ENCODE measurements around the gene OLIG2. TPM values are rescaled to one million over a fixed set of nuclear protein-coding genes. Genes with fewer than 3 reads are reported as not detected.

The OLIG2 gene
- total RNA-seq, 1 donor from 2014 or later = 0.72 TPM

- peaks cover 21% of the 10 kb centered on the region for H3K27me3 Mint-ChIP-seq
Measured at GRCh38 chr21:32994305-32994704, 31.4 kb upstream of the OLIG2 start.

GRCh38 chr21:33007747-33008146 lies 18.0 kb upstream of the OLIG2 start:
- no peaks in the 10 kb centered on the region for H3K36me3 Mint-ChIP-seq (ENCODE audit: insufficient read depth)
- peaks cover 14% of the 10 kb centered on the region for H3K27me3 Mint-ChIP-seq
- DNase-seq (ENCODE audit: low spot score, unreplicated experiment) = no peak
- peaks cover 2% of the 10 kb centered on the region for H3K9me3 Mint-ChIP-seq (ENCODE audit: low read depth)
- no peak overlapping the region for H3K27ac Mint-ChIP-seq
- H3K4me3 Mint-ChIP-seq (ENCODE audit: low read depth) = no peak overlapping the region
- no peaks in the 10 kb centered on the region for H3K4me1 Mint-ChIP-seq (ENCODE audit: low read depth)
- TF ChIP-seq CTCF (IDR thresholded peaks at IDR 0.05; ENCODE audit: unreplicated experiment) = no peak

More at GRCh38 chr21:32994305-32994704, 31.4 kb upstream of the OLIG2 start:
- H3K36me3 Mint-ChIP-seq (ENCODE audit: insufficient read depth) = no peaks in the 10 kb centered on the region
- peak; percentile 48 for TF ChIP-seq CTCF (IDR thresholded peaks at IDR 0.05; ENCODE audit: unreplicated experiment)
- H3K4me3 Mint-ChIP-seq (ENCODE audit: low read depth) = no peak overlapping the region
- no peak overlapping the region for H3K27ac Mint-ChIP-seq
- H3K9me3 Mint-ChIP-seq (ENCODE audit: low read depth) = peaks cover 5% of the 10 kb centered on the region
- peaks cover 10% of the 10 kb centered on the region for H3K4me1 Mint-ChIP-seq (ENCODE audit: low read depth)
- DNase-seq (ENCODE audit: low spot score, unreplicated experiment) = no peak

GRCh38 chr21:33008333-33009051 lies 17.2 kb upstream of the OLIG2 start:
- H3K4me3 Mint-ChIP-seq (ENCODE audit: low read depth) = no peak overlapping the region
- no peaks in the 10 kb centered on the region for H3K36me3 Mint-ChIP-seq (ENCODE audit: insufficient read depth)
- H3K27me3 Mint-ChIP-seq = peaks cover 19% of the 10 kb centered on the region
- no peak overlapping the region for H3K27ac Mint-ChIP-seq
- no peaks in the 10 kb centered on the region for H3K4me1 Mint-ChIP-seq (ENCODE audit: low read depth)
- no peak for TF ChIP-seq CTCF (IDR thresholded peaks at IDR 0.05; ENCODE audit: unreplicated experiment)
- no peak for DNase-seq (ENCODE audit: low spot score, unreplicated experiment)
- peaks cover 2% of the 10 kb centered on the region for H3K9me3 Mint-ChIP-seq (ENCODE audit: low read depth)

- Mint-ChIP-seq H3K27ac (no peak overlapping the region), H3K4me3 (ENCODE audit: low read depth) (no peak overlapping the region), H3K9me3 (ENCODE audit: low read depth) (peaks cover 2% of the 10 kb centered on the region), H3K4me1 (ENCODE audit: low read depth) (no peaks in the 10 kb centered on the region), H3K36me3 (ENCODE audit: insufficient read depth) (no peaks in the 10 kb centered on the region), H3K27me3 (peaks cover 32% of the 10 kb centered on the region)
- no peak for TF ChIP-seq CTCF (IDR thresholded peaks at IDR 0.05; ENCODE audit: unreplicated experiment)
- DNase-seq (ENCODE audit: low spot score, unreplicated experiment) = no peak
Measured at GRCh38 chr21:33010931-33011330, 14.8 kb upstream of the OLIG2 start.

GRCh38 chr21:33011462-33011861 lies 14.3 kb upstream of the OLIG2 start:
- no peak overlapping the region for H3K27ac Mint-ChIP-seq
- no peak for DNase-seq (ENCODE audit: low spot score, unreplicated experiment)
- no peak overlapping the region for H3K4me3 Mint-ChIP-seq (ENCODE audit: low read depth)
- H3K27me3 Mint-ChIP-seq = peaks cover 37% of the 10 kb centered on the region
- no peak for TF ChIP-seq CTCF (IDR thresholded peaks at IDR 0.05; ENCODE audit: unreplicated experiment)
- no peaks in the 10 kb centered on the region for H3K36me3 Mint-ChIP-seq (ENCODE audit: insufficient read depth)
- no peaks in the 10 kb centered on the region for H3K4me1 Mint-ChIP-seq (ENCODE audit: low read depth)
- peaks cover 2% of the 10 kb centered on the region for H3K9me3 Mint-ChIP-seq (ENCODE audit: low read depth)

Measured in progenitor cell of endocrine pancreas (in vitro differentiated cells).